Skeletal muscle tissue (tissue), 4 donors: ENCODE measurements around the gene LCN2. TPM values are rescaled to one million over a fixed set of nuclear protein-coding genes. Genes with fewer than 3 reads are reported as not detected.
A peak's percentile ranks its signal among the peaks of the same experiment; 100 is the strongest.
"Not testable (repeated sequence)": the region's sequence is repeated elsewhere in the genome, so short reads cannot be mapped to it uniquely, and the experiment has no call there.

Experiments used
- H3K27ac ChIP-seq: one replicate; pipeline ENCODE4 v1.7.0; 2013; ENCODE audit warnings: mild to moderate bottlenecking, low read depth, low read length, inconsistent platforms
- H3K27me3 ChIP-seq, 3 donors: one replicate each; pipeline ENCODE4 v1.7.0; 2013; ENCODE audit warnings: low read length in 3 of 3; ENCODE audit not compliant: control insufficient read depth in 3 of 3, insufficient read depth in 3 of 3
- H3K36me3 ChIP-seq, 3 donors: one replicate each; pipeline ENCODE4 v1.7.0; 2013; ENCODE audit warnings: low read length in 3 of 3; ENCODE audit not compliant: control insufficient read depth in 3 of 3, insufficient read depth in 3 of 3
- H3K4me1 ChIP-seq, 3 donors: one replicate each; pipeline ENCODE4 v1.7.0; 2013; ENCODE audit warnings: low read length in 3 of 3, mild to moderate bottlenecking in 3 of 3; ENCODE audit not compliant: control insufficient read depth in 3 of 3, insufficient read depth in 3 of 3
- H3K4me3 ChIP-seq, 3 donors: one replicate each; pipeline ENCODE4 v1.7.0; 2013; ENCODE audit warnings: low read length in 3 of 3
- H3K9ac ChIP-seq, 3 donors: one replicate each; pipeline ENCODE4 v1.7.0; 2013; ENCODE audit warnings: low read length in 3 of 3, mild to moderate bottlenecking in 3 of 3, moderate library complexity in 2 of 3, low read depth in 1 of 3
- H3K9me3 ChIP-seq, 3 donors: one replicate each; pipeline ENCODE4 v1.7.0; 2013; ENCODE audit warnings: low read length in 3 of 3; ENCODE audit not compliant: control insufficient read depth in 3 of 3
- total RNA-seq: library from RNA; depleted of rRNA; stranded (reverse); fragments of >200 nt; gene quantifications from one replicate; pipeline ENCODE4 v1.2.3, GENCODE V29; 2014
- donor health status: Osteomylitis.

The LCN2 gene
- total RNA-seq, 1 donor from 2014 or later: 2.1 TPM

GRCh38 chr9:128180447-128180846, 31.2 kb downstream of the LCN2 start:
- Histone ChIP-seq H3K27ac (no peak overlapping the region), H3K4me3 (no peak overlapping the region), H3K36me3 (peaks cover 57 to 64% (median 60%) of the 10 kb centered on the region in 3 donors), H3K4me1 (no peaks in the 10 kb centered on the region), H3K27me3 (no peaks in the 10 kb centered on the region), H3K9ac (no peak overlapping the region), H3K9me3 (no peaks in the 10 kb centered on the region)

- H3K4me3 ChIP-seq, H3K4me1 ChIP-seq, H3K27me3 ChIP-seq, H3K27ac ChIP-seq, H3K9me3 ChIP-seq, H3K9ac ChIP-seq: not testable (repeated sequence)
- H3K36me3 ChIP-seq: peaks cover 55 to 64% (median 58%) of the 10 kb centered on the region in 3 donors
These were observed 32.2 kb downstream of the LCN2 start for GRCh38 chr9:128181480-128181879.

- no peak overlapping the region for H3K4me3 ChIP-seq
- no peaks in the 10 kb centered on the region for H3K9me3 ChIP-seq
- H3K9ac ChIP-seq: no peak overlapping the region
- H3K27me3 ChIP-seq: no peaks in the 10 kb centered on the region
- no peak overlapping the region for H3K27ac ChIP-seq
- peaks cover 48 to 58% (median 51%) of the 10 kb centered on the region in 3 donors for H3K36me3 ChIP-seq
- H3K4me1 ChIP-seq: no peaks in the 10 kb centered on the region
These were observed 33.8 kb downstream of the LCN2 start for GRCh38 chr9:128182893-128183588.

- H3K36me3 ChIP-seq: peaks cover 26 to 51% (median 38%) of the 10 kb centered on the region in 3 donors
- H3K9me3 ChIP-seq: no peaks in the 10 kb centered on the region
- no peak overlapping the region for H3K4me3 ChIP-seq
- H3K4me1 ChIP-seq: peaks cover 12 to 14% (median 13%) of the 10 kb centered on the region in 3 donors
- H3K27me3 ChIP-seq: no peaks in the 10 kb centered on the region
- no peak overlapping the region for H3K9ac ChIP-seq
- H3K27ac ChIP-seq: no peak overlapping the region
These were observed 37.0 kb downstream of the LCN2 start for GRCh38 chr9:128185979-128186965.

GRCh38 chr9:128187361-128187760, 38.1 kb downstream of the LCN2 start:
- peaks cover 12 to 19% (median 13%) of the 10 kb centered on the region in 3 donors for H3K4me1 ChIP-seq
- H3K36me3 ChIP-seq: peaks cover 26 to 51% (median 38%) of the 10 kb centered on the region in 3 donors
- H3K27me3 ChIP-seq: no peaks in the 10 kb centered on the region

GRCh38 chr9:128188209-128188608, 39.0 kb downstream of the LCN2 start:
- no peak overlapping the region for H3K27ac ChIP-seq
- H3K36me3 ChIP-seq: peaks cover 22 to 46% (median 32%) of the 10 kb centered on the region in 3 donors
- H3K4me1 ChIP-seq: peaks cover 14 to 24% (median 17%) of the 10 kb centered on the region in 3 donors
- no peaks in the 10 kb centered on the region for H3K27me3 ChIP-seq
- H3K9ac ChIP-seq: no peak overlapping the region
- H3K9me3 ChIP-seq: no peaks in the 10 kb centered on the region
- H3K4me3 ChIP-seq: no peak overlapping the region

More at GRCh38 chr9:128187361-128187760, 38.1 kb downstream of the LCN2 start:
- no peaks in the 10 kb centered on the region for H3K9me3 ChIP-seq
- H3K4me3 ChIP-seq: no peak overlapping the region
- no peak overlapping the region for H3K27ac ChIP-seq
- no peak overlapping the region for H3K9ac ChIP-seq

GRCh38 chr9:128190013-128190412, 40.8 kb downstream of the LCN2 start:
- Histone ChIP-seq H3K4me1 (peaks cover 14 to 26% (median 21%) of the 10 kb centered on the region in 3 donors), H3K27ac (no peak overlapping the region), H3K4me3 (peak overlapping the region in 2 of 3 donors; percentile 3 to 91), H3K9me3 (no peaks in the 10 kb centered on the region), H3K27me3 (no peaks in the 10 kb centered on the region), H3K9ac (peak overlapping the region in 2 of 3 donors; percentile 89 to 92), H3K36me3 (peaks cover 15 to 42% (median 28%) of the 10 kb centered on the region in 3 donors)

GRCh38 chr9:128190516-128191405, 41.5 kb downstream of the LCN2 start:
- Histone ChIP-seq H3K27ac (peak overlapping the region; percentile 86), H3K9ac (peak overlapping the region; percentile 88 to 92 (median 89)), H3K4me3 (peak overlapping the region; percentile 91 to 94 (median 94)), H3K36me3 (peaks cover 9 to 35% (median 27%) of the 10 kb centered on the region in 3 donors), H3K9me3 (no peaks in the 10 kb centered on the region), H3K27me3 (no peaks in the 10 kb centered on the region), H3K4me1 (peaks cover 14 to 26% (median 21%) of the 10 kb centered on the region in 3 donors)

GRCh38 chr9:128191406-128192046, 42.3 kb downstream of the LCN2 start, which contains the start of gene CIZ1:
TSS of gene CIZ1 (minus strand) at chr9:128191572. CDS start at chr9:128190857, 715 bp downstream.
- peak within 1 kb of the TSS; percentile 86 for H3K27ac ChIP-seq
- H3K4me1 ChIP-seq: peaks cover 14 to 26% (median 21%) of the 10 kb centered on the region in 3 donors
- H3K36me3 ChIP-seq: peaks cover 5 to 27% (median 19%) of the 10 kb centered on the region in 3 donors
- peak within 1 kb of the TSS; percentile 91 to 94 (median 94) for H3K4me3 ChIP-seq
- no peaks in the 10 kb centered on the region for H3K9me3 ChIP-seq
- peak within 1 kb of the TSS; percentile 88 to 92 (median 89) for H3K9ac ChIP-seq
- no peaks in the 10 kb centered on the region for H3K27me3 ChIP-seq
